Panc1 (cell line): Measurements from ENCODE around the gene HCN3. TPM values are rescaled to one million over a fixed set of nuclear protein-coding genes. Genes with fewer than 3 reads are reported as not detected.

ENCODE experiments used
- ATAC-seq: fragments of 200-7000 bp; cut with Tn5 transposase; 2 replicates; pipeline ENCODE4 v1.9.1; 2020; ENCODE audit warnings: mild to moderate bottlenecking, moderate library complexity
- BruUV-seq: library from RNA; stranded (reverse); fragments of 400-500 nt; replicated peaks from 2 replicates; lab custom pipeline; 2021; lab: Mats Ljungman, UMichigan
- CTCF ChIA-PET: fragments of 300-600 bp; sonication (Branson Sonifier 250); formaldehyde crosslinking; loops from one replicate; lab custom pipeline; 2022; ENCODE audit warnings: antibody characterized with exemption; lab: Charles Lee
- POLR2A ChIA-PET: fragments of 300-600 bp; sonication (Branson Sonifier 250); formaldehyde crosslinking; loops from one replicate; lab custom pipeline; 2022; ENCODE audit warnings: antibody characterized with exemption; lab: Charles Lee
- DNase-seq: peaks from one replicate; pipeline ENCODE4 v3.0.0-alpha.2; 2010; ENCODE audit warnings: low read depth, low spot score
- H3K27ac ChIP-seq: 2 replicates; pipeline ENCODE4 v1.5.1; 2011; ENCODE audit warnings: mild to moderate bottlenecking, low read length, inconsistent platforms
- H3K27me3 ChIP-seq: fragments of 200-500 bp; sonication (Bioruptor generic); 2 replicates; pipeline ENCODE4 v1.6.0; 2014; ENCODE audit warnings: low read length, inconsistent platforms; ENCODE audit not compliant: control insufficient read depth, insufficient read depth
- H3K36me3 ChIP-seq: fragments of 200-500 bp; sonication (Bioruptor generic); 2 replicates; pipeline ENCODE4 v1.5.1; 2014; ENCODE audit warnings: inconsistent platforms, mild to moderate bottlenecking, low read length, moderate library complexity; ENCODE audit not compliant: control insufficient read depth, insufficient read depth
- H3K4me1 ChIP-seq: 2 replicates; pipeline ENCODE4 v1.5.1; 2011; ENCODE audit warnings: inconsistent platforms, mild to moderate bottlenecking, low read length, moderate library complexity; ENCODE audit not compliant: control insufficient read depth, insufficient read depth
- H3K4me3 ChIP-seq, 2 experiments: 2 replicates each; pipeline ENCODE4 v1.5.1; 2011 to 2012; ENCODE audit warnings: low read depth in 2 of 2, low read length in 2 of 2, mild to moderate bottlenecking in 2 of 2, inconsistent platforms in 1 of 2, moderate library complexity in 1 of 2
- H3K9me3 ChIP-seq: fragments of 200-500 bp; sonication (Bioruptor generic); 2 replicates; pipeline ENCODE4 v1.5.1; 2014; ENCODE audit warnings: low read depth, mild to moderate bottlenecking, inconsistent platforms, low read length, moderate library complexity; ENCODE audit not compliant: control insufficient read depth, insufficient read depth
- POLR2AphosphoS5 ChIP-seq: IDR thresholded peaks from 2 replicates; pipeline ENCODE4 v1.6.1; 2012; ENCODE audit warnings: mild to moderate bottlenecking, low read depth, low read length, moderate library complexity
- SIN3A ChIP-seq: IDR thresholded peaks from 2 replicates; pipeline ENCODE4 v1.6.1; 2012; ENCODE audit warnings: low read depth, mild to moderate bottlenecking, low read length, moderate library complexity, borderline replicate concordance; ENCODE audit not compliant: insufficient read depth
- TCF7L2 ChIP-seq: IDR thresholded peaks from 2 replicates; pipeline ENCODE4 v1.6.1; 2011; ENCODE audit warnings: mild to moderate bottlenecking, low read depth, low read length, inconsistent platforms
- in situ Hi-C: cut with HindIII; loops from 2 replicates; pipeline ENCODE4 v1.10.0; 2016; ENCODE audit warnings: low sequenced_read_pairs, low pct_unique_long_range_greater_than_20kb
- intact Hi-C: fragments of 100-400 bp; cut with micrococcal nuclease; formaldehyde crosslinking; loops from one replicate; pipeline ENCODE4 v1.10.0; 2022; ENCODE audit not compliant: unreplicated experiment
- total RNA-seq: library from RNA; stranded (reverse); gene quantifications from one replicate; pipeline ENCODE4 v1.2.1, GENCODE V29; 2021; ENCODE audit not compliant: unreplicated experiment
- TF ChIP-seq, protein P1 (sequence below): fragments of 450-650 bp; IDR thresholded peaks from 2 replicates; pipeline ENCODE4 v1.5.1; 2017; ENCODE audit warnings: mild to moderate bottlenecking
- TF ChIP-seq, protein P2 (sequence below), 2 experiments: IDR thresholded peaks; 2 replicates each; pipeline ENCODE4 v1.6.1; 2011 to 2012; ENCODE audit warnings: low read depth in 2 of 2, control low read depth in 1 of 2, low read length in 1 of 2, mild to moderate bottlenecking in 1 of 2, moderate library complexity in 1 of 2; ENCODE audit not compliant: insufficient read depth in 1 of 2

The HCN3 gene
- total RNA-seq, 1 experiment from 2014 or later = 7.8 TPM

DNA sequence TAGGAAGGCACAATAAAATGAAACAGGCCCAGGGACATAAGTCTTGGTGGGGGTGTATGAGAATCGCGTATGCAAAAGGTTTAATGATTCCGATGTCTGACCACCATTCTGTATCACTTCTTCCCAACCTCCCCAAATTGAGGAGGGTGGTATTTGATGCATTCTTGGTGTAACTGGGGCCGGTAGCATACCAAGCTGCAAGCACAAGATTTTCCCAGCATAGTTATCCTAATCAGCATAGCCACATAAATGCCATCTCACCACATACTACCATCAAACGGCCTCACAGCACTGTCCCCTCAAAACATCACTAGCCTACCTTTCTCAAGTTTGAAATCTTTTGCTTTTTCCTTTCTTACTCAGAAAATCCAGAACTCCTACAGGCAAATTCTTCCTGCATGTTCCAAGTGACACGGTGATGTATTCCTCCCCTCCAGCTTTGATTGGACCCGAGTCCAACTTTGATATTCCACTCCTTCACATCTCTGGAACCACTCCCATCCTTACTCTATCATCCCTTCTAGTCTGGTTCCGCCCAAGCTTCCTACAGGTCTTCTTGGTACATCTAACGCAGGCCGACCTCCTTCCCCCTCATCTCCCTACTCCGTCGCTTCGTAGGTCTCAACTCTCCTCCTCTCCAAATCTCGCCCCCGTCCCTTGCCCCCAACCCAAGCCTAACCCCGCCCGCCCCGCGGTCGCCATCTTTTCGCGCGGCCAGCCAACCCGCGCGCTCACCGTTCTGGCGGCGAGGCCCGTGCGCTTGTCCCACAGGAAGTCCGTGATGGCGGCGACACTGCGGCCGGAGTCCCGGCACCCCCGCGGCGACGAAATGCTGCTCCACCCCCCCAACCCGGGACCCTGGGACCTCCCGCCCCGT, 4.6 kb upstream of the HCN3 start:
- POLR2A ChIA-PET = interaction anchor here (0.6 to 1.1 kb wide), 3 partner anchors 27 to 1046 kb away, joined by 4 to 11 read pairs (median 5); partner anchors contain the start of gene RUSC1
- H3K36me3 ChIP-seq = peaks cover 16% of the 10 kb centered on the region
- TF ChIP-seq, protein P1, sequence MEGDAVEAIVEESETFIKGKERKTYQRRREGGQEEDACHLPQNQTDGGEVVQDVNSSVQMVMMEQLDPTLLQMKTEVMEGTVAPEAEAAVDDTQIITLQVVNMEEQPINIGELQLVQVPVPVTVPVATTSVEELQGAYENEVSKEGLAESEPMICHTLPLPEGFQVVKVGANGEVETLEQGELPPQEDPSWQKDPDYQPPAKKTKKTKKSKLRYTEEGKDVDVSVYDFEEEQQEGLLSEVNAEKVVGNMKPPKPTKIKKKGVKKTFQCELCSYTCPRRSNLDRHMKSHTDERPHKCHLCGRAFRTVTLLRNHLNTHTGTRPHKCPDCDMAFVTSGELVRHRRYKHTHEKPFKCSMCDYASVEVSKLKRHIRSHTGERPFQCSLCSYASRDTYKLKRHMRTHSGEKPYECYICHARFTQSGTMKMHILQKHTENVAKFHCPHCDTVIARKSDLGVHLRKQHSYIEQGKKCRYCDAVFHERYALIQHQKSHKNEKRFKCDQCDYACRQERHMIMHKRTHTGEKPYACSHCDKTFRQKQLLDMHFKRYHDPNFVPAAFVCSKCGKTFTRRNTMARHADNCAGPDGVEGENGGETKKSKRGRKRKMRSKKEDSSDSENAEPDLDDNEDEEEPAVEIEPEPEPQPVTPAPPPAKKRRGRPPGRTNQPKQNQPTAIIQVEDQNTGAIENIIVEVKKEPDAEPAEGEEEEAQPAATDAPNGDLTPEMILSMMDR = no peak
- TF ChIP-seq SIN3A = no peak
- TF ChIP-seq TCF7L2 = no peak
- no peak for TF ChIP-seq POLR2AphosphoS5
- TF ChIP-seq, protein P2, sequence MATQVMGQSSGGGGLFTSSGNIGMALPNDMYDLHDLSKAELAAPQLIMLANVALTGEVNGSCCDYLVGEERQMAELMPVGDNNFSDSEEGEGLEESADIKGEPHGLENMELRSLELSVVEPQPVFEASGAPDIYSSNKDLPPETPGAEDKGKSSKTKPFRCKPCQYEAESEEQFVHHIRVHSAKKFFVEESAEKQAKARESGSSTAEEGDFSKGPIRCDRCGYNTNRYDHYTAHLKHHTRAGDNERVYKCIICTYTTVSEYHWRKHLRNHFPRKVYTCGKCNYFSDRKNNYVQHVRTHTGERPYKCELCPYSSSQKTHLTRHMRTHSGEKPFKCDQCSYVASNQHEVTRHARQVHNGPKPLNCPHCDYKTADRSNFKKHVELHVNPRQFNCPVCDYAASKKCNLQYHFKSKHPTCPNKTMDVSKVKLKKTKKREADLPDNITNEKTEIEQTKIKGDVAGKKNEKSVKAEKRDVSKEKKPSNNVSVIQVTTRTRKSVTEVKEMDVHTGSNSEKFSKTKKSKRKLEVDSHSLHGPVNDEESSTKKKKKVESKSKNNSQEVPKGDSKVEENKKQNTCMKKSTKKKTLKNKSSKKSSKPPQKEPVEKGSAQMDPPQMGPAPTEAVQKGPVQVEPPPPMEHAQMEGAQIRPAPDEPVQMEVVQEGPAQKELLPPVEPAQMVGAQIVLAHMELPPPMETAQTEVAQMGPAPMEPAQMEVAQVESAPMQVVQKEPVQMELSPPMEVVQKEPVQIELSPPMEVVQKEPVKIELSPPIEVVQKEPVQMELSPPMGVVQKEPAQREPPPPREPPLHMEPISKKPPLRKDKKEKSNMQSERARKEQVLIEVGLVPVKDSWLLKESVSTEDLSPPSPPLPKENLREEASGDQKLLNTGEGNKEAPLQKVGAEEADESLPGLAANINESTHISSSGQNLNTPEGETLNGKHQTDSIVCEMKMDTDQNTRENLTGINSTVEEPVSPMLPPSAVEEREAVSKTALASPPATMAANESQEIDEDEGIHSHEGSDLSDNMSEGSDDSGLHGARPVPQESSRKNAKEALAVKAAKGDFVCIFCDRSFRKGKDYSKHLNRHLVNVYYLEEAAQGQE (IDR thresholded peaks at IDR 0.05; ENCODE audit: insufficient read depth in 1 of 2, low read depth in 2 of 2, low read length in 1 of 2) = no peak
- H3K4me3 ChIP-seq = peak overlapping the region; percentile 65 to 67
- in situ Hi-C loops (no loop called here), intact Hi-C loops (no loop called here)
- H3K4me1 ChIP-seq = peaks cover 14% of the 10 kb centered on the region; the same call in 1 of the 2 replicates
- peak overlapping the region; percentile 90 for H3K27ac ChIP-seq
- ATAC-seq = peak; percentile 60
- TSS peak; percentile 96 for BruUV-seq
- CTCF ChIA-PET = interaction anchor here (1.1 to 1.3 kb wide), 2 partner anchors 22 to 23 kb away, joined by 4 to 5 read pairs; no protein-coding TSS in a partner anchor
- no peaks in the 10 kb centered on the region for H3K27me3 ChIP-seq
- no peaks in the 10 kb centered on the region for H3K9me3 ChIP-seq
- DNase-seq = no peak

DNA sequence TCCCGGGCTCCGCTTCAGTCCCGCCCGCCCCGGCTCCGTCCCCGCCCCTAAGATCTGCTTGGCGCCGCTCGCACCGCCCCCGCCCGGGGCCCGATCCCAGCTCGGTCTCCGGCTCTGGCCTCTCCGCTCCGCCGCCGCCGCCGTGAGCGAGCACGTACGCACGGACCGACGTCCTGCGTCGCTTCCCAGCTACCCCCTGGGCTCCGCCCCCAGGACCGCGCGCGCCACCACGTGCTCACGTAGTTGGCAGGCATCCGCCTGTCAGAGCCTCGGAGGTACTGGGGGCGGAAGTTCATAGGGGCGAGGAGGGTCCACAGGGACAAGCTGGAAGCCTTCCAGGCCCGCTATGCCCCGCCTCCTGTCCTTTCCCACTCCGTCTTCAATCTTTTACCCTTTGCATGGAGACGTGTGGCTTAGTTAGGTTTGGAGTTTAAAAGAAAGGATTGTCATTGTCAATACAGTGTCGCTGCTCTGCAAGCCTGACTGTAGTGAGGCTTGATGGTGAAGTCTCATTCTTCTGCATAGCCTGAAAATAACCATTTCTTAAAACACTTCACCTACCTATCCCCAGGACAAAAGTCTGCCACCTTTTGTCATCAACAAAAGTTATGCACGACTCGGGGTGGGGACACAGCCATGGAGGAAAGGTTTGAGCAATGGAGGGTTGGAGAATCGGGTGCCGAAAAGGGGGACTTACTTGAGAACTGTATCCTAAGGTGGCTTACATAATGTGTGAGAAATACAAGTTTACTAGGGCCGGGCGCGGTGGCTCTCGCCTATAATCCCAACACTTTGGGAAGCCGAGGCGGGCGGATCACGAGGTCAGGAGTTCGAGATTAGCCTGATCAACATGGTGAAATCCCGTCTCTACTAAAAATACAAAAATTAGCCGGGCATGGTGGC, 3.7 kb upstream of the HCN3 start, which contains the start of gene CLK2:
Gene CLK2 (minus strand): TSS at position 162 of the 903 bp plus-strand sequence. CDS start 2,527 bp downstream, outside the sequence.
- peak within 1 kb of the TSS; percentile 65 to 67 for H3K4me3 ChIP-seq
- peaks cover 16% of the 10 kb centered on the region for H3K4me1 ChIP-seq
- no peak for TF ChIP-seq TCF7L2
- TF ChIP-seq POLR2AphosphoS5 = peak; percentile 82
- TF ChIP-seq, protein P2 (IDR thresholded peaks at IDR 0.05; ENCODE audit: insufficient read depth in 1 of 2, low read depth in 2 of 2, low read length in 1 of 2) = 0 out of 4 replicates have a peak, but pooled peaks of 1 of the 2 experiments have one; percentile 12
- TF ChIP-seq, protein P1 = no peak
- H3K36me3 ChIP-seq = peaks cover 10% of the 10 kb centered on the region
- DNase-seq = no peak
- no peaks in the 10 kb centered on the region for H3K27me3 ChIP-seq
- intact Hi-C loops (no loop called here), in situ Hi-C loops (no loop called here)
- H3K27ac ChIP-seq = peak within 1 kb of the TSS; percentile 90
- POLR2A ChIA-PET = interaction anchor here (0.6 to 1.1 kb wide), 3 partner anchors 27 to 1045 kb away, joined by 4 to 11 read pairs (median 5); partner anchors contain the start of gene RUSC1
- BruUV-seq = no TSS peak
- peak; percentile 93 for ATAC-seq
- no peaks in the 10 kb centered on the region for H3K9me3 ChIP-seq
- CTCF ChIA-PET = interaction anchor here (1.1 to 1.3 kb wide), 2 partner anchors 23 to 24 kb away, joined by 4 to 5 read pairs; no protein-coding TSS in a partner anchor
